ES-I3 (cell line): ENCODE results near the gene TMEM131.

ENCODE experiments used
- H3K36me3 ChIP-seq: 2 replicates; pipeline ENCODE4 v1.6.1; 2013; ENCODE audit warnings: mild to moderate bottlenecking, low read length, control low read depth, moderate library complexity; ENCODE audit not compliant: insufficient read depth
- H3K4me1 ChIP-seq: 2 replicates; pipeline ENCODE4 v1.6.1; 2013; ENCODE audit warnings: mild to moderate bottlenecking, control low read depth, low read length; ENCODE audit not compliant: insufficient read depth
- H3K9ac ChIP-seq: 2 replicates; pipeline ENCODE4 v1.6.1; 2013; ENCODE audit warnings: low read depth, mild to moderate bottlenecking, low read length, moderate library complexity
- H3K9me3 ChIP-seq: 2 replicates; pipeline ENCODE4 v1.6.1; 2013; ENCODE audit warnings: mild to moderate bottlenecking, low read length, moderate library complexity; ENCODE audit not compliant: control insufficient read depth, insufficient read depth

The TMEM131 gene

GRCh38 chr2:97739020-97739892, 256.5 kb downstream of the TMEM131 start:
- no peaks in the 10 kb centered on the region for H3K4me1 ChIP-seq
- no peak overlapping the region for H3K9ac ChIP-seq
- no peaks in the 10 kb centered on the region for H3K36me3 ChIP-seq
- no peaks in the 10 kb centered on the region for H3K9me3 ChIP-seq

DNA sequence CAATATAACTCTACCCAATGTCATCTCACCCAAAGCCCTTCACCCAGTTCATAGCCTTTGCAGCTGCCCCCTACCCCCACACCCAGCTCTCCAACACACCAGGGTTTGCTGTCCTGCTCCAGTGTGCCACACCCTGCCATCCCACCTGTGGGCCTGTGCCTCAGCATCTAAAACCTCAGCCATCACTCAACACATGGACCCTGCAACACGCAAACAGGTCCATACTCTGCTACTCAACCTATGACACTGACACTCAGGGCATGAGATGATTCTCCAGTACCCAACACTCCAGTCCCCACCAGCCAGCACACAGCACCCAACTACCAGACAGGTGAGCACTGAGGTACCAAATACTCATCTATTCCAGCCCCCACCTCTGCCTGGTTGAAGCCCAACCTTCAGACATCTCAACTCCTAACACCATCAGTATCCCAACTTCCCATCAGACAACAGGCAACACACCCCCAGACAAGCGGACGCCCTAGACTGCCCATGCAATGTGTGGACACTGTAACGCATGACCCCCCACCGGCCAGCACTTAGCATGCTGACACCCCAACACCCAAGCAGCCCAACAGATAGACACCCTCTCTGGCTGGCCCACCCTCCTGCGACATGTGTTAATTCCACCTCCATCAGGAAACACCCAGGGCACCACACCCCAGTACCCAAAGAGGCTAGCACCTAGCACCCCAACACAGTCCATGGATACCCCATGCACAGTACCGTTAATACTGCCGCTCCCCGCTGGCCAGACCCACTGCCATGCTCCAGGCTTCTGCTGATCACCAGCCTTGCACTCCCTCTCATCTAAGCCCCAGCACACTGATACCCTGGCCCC, 257.3 kb downstream of the TMEM131 start:
- no peaks in the 10 kb centered on the region for H3K9me3 ChIP-seq
- H3K9ac ChIP-seq = no peak overlapping the region
- H3K36me3 ChIP-seq = no peaks in the 10 kb centered on the region
- no peaks in the 10 kb centered on the region for H3K4me1 ChIP-seq

DNA sequence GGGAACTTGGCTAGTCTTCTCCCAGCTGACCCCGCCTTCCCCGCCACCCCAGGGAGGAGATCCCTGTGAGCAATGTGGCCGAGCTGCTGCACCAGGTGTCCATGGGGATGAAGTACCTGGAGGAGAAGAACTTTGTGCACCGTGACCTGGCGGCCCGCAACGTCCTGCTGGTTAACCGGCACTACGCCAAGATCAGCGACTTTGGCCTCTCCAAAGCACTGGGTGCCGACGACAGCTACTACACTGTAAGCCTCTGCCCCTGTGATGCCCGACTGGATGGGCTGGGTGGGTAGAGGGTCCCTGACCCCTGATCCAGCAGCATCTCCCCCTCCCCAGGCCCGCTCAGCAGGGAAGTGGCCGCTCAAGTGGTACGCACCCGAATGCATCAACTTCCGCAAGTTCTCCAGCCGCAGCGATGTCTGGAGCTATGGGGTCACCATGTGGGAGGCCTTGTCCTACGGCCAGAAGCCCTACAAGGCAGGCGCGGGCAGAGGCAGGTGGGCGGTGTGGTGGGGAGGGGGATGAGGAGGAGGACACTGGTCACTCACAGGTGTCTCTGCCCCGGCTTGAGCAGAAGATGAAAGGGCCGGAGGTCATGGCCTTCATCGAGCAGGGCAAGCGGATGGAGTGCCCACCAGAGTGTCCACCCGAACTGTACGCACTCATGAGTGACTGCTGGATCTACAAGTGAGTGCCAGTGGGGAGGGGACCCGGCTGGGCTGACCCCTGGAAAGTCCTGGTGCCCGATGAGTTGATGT, 258.1 kb downstream of the TMEM131 start:
- Histone ChIP-seq H3K36me3 (no peaks in the 10 kb centered on the region), H3K9ac (no peak overlapping the region), H3K4me1 (no peaks in the 10 kb centered on the region), H3K9me3 (no peaks in the 10 kb centered on the region)

GRCh38 chr2:97736608-97737330, 259.0 kb downstream of the TMEM131 start:
- Histone ChIP-seq H3K9me3 (no peaks in the 10 kb centered on the region), H3K9ac (no peak overlapping the region), H3K4me1 (no peaks in the 10 kb centered on the region), H3K36me3 (no peaks in the 10 kb centered on the region)

DNA sequence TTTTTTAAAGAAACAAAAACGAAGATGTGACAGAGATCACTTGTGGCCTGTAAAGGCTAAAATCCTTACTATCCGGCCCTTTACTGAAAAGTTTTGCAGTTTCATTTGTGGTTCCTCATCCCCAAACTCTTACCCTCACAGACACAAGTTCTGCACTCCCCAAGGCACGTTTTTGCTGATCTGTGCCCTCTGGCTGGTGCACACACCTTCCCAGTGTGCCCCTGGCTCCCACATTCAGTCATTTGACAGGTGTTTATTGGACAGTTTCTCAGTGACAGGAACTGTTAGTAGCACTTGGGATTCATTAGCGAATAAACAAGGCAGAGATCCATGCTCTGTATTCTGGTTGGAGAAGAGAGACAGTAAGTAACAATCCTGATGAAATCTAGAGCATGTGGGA, 259.6 kb downstream of the TMEM131 start:
- H3K36me3 ChIP-seq = no peaks in the 10 kb centered on the region
- no peaks in the 10 kb centered on the region for H3K4me1 ChIP-seq
- H3K9ac ChIP-seq = no peak overlapping the region
- H3K9me3 ChIP-seq = no peaks in the 10 kb centered on the region

- Histone ChIP-seq H3K9me3 (no peaks in the 10 kb centered on the region), H3K4me1 (no peaks in the 10 kb centered on the region), H3K9ac (no peak overlapping the region), H3K36me3 (no peaks in the 10 kb centered on the region)
Observed at GRCh38 chr2:97735161-97735561, 260.6 kb downstream of the TMEM131 start.

DNA sequence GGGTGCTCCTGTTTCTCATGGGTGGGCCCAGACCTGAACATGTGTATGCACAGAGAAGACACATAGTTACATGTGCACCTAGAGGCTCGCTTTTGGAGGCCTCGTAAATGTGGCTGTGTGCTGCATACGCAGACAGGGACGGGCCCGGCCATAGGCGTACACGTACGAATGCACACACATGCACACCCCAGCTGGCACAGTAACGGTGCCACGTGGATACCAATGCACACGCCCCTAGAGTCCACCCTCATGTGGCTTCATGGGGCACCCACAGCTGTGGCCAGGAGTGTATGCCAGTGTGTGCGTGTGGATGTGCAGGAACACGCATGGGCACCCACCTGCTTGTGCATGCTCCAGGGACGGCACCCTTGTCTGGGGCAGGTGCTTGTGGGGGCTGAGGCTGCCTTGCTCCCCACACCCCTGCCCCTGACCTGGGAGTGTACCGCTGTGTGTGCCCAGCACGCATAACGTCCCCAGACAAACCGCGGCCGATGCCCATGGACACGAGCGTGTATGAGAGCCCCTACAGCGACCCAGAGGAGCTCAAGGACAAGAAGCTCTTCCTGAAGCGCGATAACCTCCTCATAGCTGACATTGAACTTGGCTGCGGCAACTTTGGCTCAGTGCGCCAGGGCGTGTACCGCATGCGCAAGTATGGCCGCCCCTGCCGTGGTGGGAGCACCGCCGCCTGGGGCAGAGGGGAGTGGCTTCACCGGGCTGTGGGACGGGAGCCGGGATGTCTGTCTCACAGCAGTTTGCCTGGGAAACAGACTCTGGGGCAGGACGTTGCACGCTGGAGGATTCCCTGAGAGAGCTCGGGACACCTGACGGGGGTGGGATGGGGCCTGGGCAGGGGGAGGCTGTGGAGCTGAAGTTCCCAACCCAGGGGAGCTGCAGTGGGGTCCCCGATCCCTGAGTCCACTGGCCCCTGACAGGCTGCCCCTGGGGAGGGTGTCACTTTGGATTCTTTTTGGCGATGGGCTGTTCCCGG, 261.4 kb downstream of the TMEM131 start:
- Histone ChIP-seq H3K36me3 (no peaks in the 10 kb centered on the region), H3K9ac (no peak overlapping the region), H3K4me1 (no peaks in the 10 kb centered on the region), H3K9me3 (no peaks in the 10 kb centered on the region; the same call in 1 of the 2 replicates)

DNA sequence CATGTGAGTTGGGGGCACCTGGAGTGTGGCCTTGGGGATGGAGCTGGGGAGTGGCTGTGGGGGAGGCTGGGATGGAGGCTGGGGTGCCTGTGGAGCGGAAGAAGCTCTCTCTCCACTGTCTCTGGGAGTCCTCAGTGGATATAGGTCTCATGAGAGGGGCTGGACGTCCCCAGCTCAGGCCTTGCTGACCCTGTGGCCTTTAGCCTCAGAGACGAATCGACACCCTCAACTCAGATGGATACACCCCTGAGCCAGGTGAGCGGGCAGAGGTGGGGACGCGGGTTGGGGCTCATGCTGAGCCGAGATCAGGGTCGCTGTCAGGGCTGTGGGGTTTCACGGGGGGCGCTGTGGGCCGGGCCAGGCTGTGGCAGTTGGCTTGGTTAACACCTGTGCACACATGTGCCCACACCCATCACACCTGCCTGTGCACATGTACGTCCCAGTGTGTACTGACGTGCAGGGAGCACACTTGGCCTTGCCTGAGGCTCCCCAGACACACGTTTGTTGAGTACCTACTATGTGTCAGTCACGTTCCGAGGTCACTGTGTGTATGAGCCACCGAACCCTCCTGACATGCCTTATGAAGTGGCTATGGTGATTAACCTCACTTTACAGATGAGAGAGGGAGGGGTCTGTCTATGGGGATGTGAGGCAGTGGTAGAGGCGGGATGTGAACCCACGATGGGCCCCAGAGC, 262.3 kb downstream of the TMEM131 start:
- H3K9me3 ChIP-seq = no peaks in the 10 kb centered on the region; the same call in 1 of the 2 replicates
- H3K9ac ChIP-seq = no peak overlapping the region
- H3K36me3 ChIP-seq = no peaks in the 10 kb centered on the region
- H3K4me1 ChIP-seq = no peaks in the 10 kb centered on the region

GRCh38 chr2:97732436-97733340, 263.1 kb downstream of the TMEM131 start:
- Histone ChIP-seq H3K4me1 (no peaks in the 10 kb centered on the region), H3K9me3 (no peaks in the 10 kb centered on the region; the same call in 1 of the 2 replicates), H3K9ac (no peak overlapping the region), H3K36me3 (no peaks in the 10 kb centered on the region)

DNA sequence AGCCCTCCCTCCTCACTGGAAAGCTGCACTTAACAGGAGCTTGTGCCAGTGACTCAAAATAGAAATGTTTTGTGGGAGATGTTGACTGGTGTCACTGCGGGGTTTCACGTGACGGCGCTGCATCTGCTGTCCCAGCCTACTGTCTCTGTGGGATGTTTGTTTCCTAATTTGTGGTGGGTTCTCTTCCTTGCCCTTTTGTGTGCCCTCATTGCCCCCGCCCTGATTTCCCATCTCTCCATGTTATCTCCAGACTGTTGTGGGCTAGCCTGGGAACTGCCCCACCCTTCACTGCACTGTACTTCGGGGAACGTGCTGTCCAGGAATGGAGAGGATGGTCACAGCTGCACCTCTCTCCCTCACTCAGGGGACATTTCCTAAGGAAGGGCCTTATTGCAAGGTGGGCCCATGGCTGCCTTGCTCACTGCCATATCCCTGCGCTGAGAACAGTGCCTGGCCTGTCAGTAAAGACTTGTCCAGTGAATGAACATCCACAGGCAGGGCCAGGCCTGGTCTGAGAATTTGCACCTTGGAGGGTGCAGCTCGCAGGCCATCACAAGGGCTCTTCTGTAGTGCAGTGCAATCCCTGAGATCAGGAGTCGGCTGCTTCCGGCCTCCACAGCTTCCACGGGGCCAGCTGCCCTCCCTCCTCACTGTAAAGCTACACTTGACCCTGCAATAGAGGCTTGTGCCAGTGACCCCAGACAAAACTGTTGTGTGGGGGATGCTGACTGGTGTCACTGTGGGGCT, 264.3 kb downstream of the TMEM131 start:
- no peaks in the 10 kb centered on the region; the same call in 1 of the 2 replicates for H3K9me3 ChIP-seq
- no peak overlapping the region for H3K9ac ChIP-seq
- H3K36me3 ChIP-seq = no peaks in the 10 kb centered on the region
- no peaks in the 10 kb centered on the region for H3K4me1 ChIP-seq

- Histone ChIP-seq H3K36me3 (no peaks in the 10 kb centered on the region), H3K9ac (no peak overlapping the region), H3K9me3 (no peaks in the 10 kb centered on the region; the same call in 1 of the 2 replicates), H3K4me1 (no peaks in the 10 kb centered on the region)
Observed at GRCh38 chr2:97730245-97730644, 265.5 kb downstream of the TMEM131 start.
